SW 1271 (cell line): ENCODE data around the gene DPP3.

Source experiments
- DNase-seq, 2 experiments: peaks; one replicate each; lab custom pipeline; 2025; lab: John Stamatoyannopoulos, UW

DPP3 gene

GRCh38 chr11:66484806-66485380 is 4.7 kb downstream of the DPP3 start:
- no peak for DNase-seq

- no peak for DNase-seq
Observed at GRCh38 chr11:66488957-66489356, 8.7 kb downstream of the DPP3 start.

GRCh38 chr11:66489636-66490035 is 9.4 kb downstream of the DPP3 start:
- no peak for DNase-seq

- DNase-seq = no peak
Observed at GRCh38 chr11:66491315-66491935, 11.2 kb downstream of the DPP3 start.

GRCh38 chr11:66492161-66492865 is 12.1 kb downstream of the DPP3 start:
- DNase-seq = no peak

- DNase-seq = no peak
Observed at GRCh38 chr11:66493130-66493529, 12.9 kb downstream of the DPP3 start.

GRCh38 chr11:66494458-66494857 is 14.2 kb downstream of the DPP3 start:
- no peak for DNase-seq

GRCh38 chr11:66494935-66495334 is 14.7 kb downstream of the DPP3 start:
- DNase-seq = no peak

GRCh38 chr11:66495401-66495854 is 15.2 kb downstream of the DPP3 start:
- no peak for DNase-seq

GRCh38 chr11:66497206-66497605 is 17.0 kb downstream of the DPP3 start:
- DNase-seq = no peak

- DNase-seq = no peak
Observed at GRCh38 chr11:66498506-66498905, 18.3 kb downstream of the DPP3 start.

GRCh38 chr11:66505276-66505816 is 25.1 kb downstream of the DPP3 start:
- DNase-seq = no peak

GRCh38 chr11:66509131-66509561 is 28.9 kb downstream of the DPP3 start:
- DNase-seq = no peak

- DNase-seq = peak; percentile 22 to 72
Observed at GRCh38 chr11:66510271-66510989, 30.2 kb downstream of the DPP3 start, which contains the start of gene BBS1. BBS1 (plus strand) TSS chr11:66510635; CDS start chr11:66510660, 25 bp downstream.

- DNase-seq = no peak
Observed at GRCh38 chr11:66510990-66511339, 30.7 kb downstream of the DPP3 start.

GRCh38 chr11:66523611-66524010 is 43.4 kb downstream of the DPP3 start:
- DNase-seq = no peak

- DNase-seq = no peak
Observed at GRCh38 chr11:66524304-66525040, 44.2 kb downstream of the DPP3 start.

GRCh38 chr11:66529069-66529468 is 48.8 kb downstream of the DPP3 start:
- DNase-seq = no peak

- DNase-seq = no peak
Observed at GRCh38 chr11:66529655-66530054, 49.4 kb downstream of the DPP3 start.

- no peak for DNase-seq
Observed at GRCh38 chr11:66530927-66531709, 50.9 kb downstream of the DPP3 start.

- no peak for DNase-seq
Observed at GRCh38 chr11:66531841-66532240, 51.6 kb downstream of the DPP3 start.
